Measurements from ENCODE around the gene HNRNPA0. TPM values are rescaled to one million over a fixed set of nuclear protein-coding genes. Genes with fewer than 3 reads are reported as not detected.

HNRNPA0 gene
- total RNA-seq, 1 experiment from 2014 or later: 38.9 TPM

- intact Hi-C loops (cut with micrococcal nuclease): no loop called here
- H3K4me1 ChIP-seq (ENCODE audit: control insufficient read depth in 1 of 2, insufficient read depth in 2 of 2, low read length in 2 of 2): no peaks in the 10 kb centered on the region
- 0 out of 2 replicates have a peak, but pooled peaks cover 3% of the 10 kb centered on the region for H3K9me2 ChIP-seq (ENCODE audit: insufficient read depth)
- CTCF ChIA-PET: no interaction called here
- no peaks in the 10 kb centered on the region for H4K20me1 ChIP-seq (ENCODE audit: insufficient read depth)
- H3K27ac ChIP-seq (ENCODE audit: low read depth, low read length): no peak overlapping the region
- RAD21 ChIA-PET (ENCODE audit: low non-redundant PET in 1 of 2, low total read pairs in 2 of 2, uncharacterized antibody in 2 of 2, unreplicated experiment in 2 of 2): no interaction called here
- no peak for TF ChIP-seq POLR2AphosphoS5 (IDR thresholded peaks at IDR 0.05; ENCODE audit: low read depth, low read length)
- TF ChIP-seq ZBTB33 (IDR thresholded peaks at IDR 0.05; ENCODE audit: extremely low read depth, insufficient replicate concordance, low read length): no peak
- no peak for TF ChIP-seq JUND (IDR thresholded peaks at IDR 0.05)
- TF ChIP-seq EGR1 (IDR thresholded peaks at IDR 0.05; ENCODE audit: low read depth): no peak
- TF ChIP-seq SP1 (IDR thresholded peaks at IDR 0.05; ENCODE audit: low read depth): no peak
- no peak for TF ChIP-seq SRF (IDR thresholded peaks at IDR 0.05; ENCODE audit: low read depth)
- TF ChIP-seq REST (IDR thresholded peaks at IDR 0.05; ENCODE audit: low read depth): no peak
- TF ChIP-seq POLR2A (IDR thresholded peaks at IDR 0.05; ENCODE audit: borderline replicate concordance, extremely low read depth, insufficient read depth, insufficient read length): no peak
- TF ChIP-seq RAD21 (IDR thresholded peaks at IDR 0.05; ENCODE audit: low read depth): no peak
- no peak for TF ChIP-seq FOSL1 (IDR thresholded peaks at IDR 0.05; ENCODE audit: low read depth)
- TF ChIP-seq YY1 (IDR thresholded peaks at IDR 0.05; ENCODE audit: extremely low read depth, insufficient replicate concordance, low read depth, low read length): no peak
- no peak for TF ChIP-seq ZFX (IDR thresholded peaks at IDR 0.05)
- no peak for TF ChIP-seq TCF7L2 (IDR thresholded peaks at IDR 0.05; ENCODE audit: borderline replicate concordance, extremely low read depth, insufficient read depth, insufficient read length)
- no peak for TF ChIP-seq CBX3 (IDR thresholded peaks at IDR 0.05; ENCODE audit: low read depth)
- TF ChIP-seq SIN3A (IDR thresholded peaks at IDR 0.05; ENCODE audit: low read depth): no peak
- TF ChIP-seq CEBPB (IDR thresholded peaks at IDR 0.05; ENCODE audit: low read depth): no peak
- TF ChIP-seq ELF1 (IDR thresholded peaks at IDR 0.05; ENCODE audit: borderline replicate concordance, low read depth): no peak
- no peak for TF ChIP-seq ZNF274 (IDR thresholded peaks at IDR 0.05; ENCODE audit: low read depth, low read length)
- TF ChIP-seq EZH2phosphoT487 (IDR thresholded peaks at IDR 0.05; ENCODE audit: borderline replicate concordance): no peak
- H3K27me3 ChIP-seq (ENCODE audit: insufficient read depth, low read length): no peaks in the 10 kb centered on the region
- no peak overlapping the region for H2AFZ ChIP-seq (ENCODE audit: low read depth, low read length, poor library complexity, severe bottlenecking)
- no peaks in the 10 kb centered on the region for H3K79me2 ChIP-seq (ENCODE audit: insufficient read depth, low read length)
- DNase-seq (ENCODE audit: low read depth, low spot score): no peak
- POLR2A ChIA-PET: no interaction called here
- no peak overlapping the region for H3K4me2 ChIP-seq (ENCODE audit: low read length)
- H3K36me3 ChIP-seq (ENCODE audit: control insufficient read depth in 1 of 2, insufficient read depth in 2 of 2, low read length in 2 of 2): no peaks in the 10 kb centered on the region
- H3K4me3 ChIP-seq (replicated peaks in 1 of 2; ENCODE audit: low read depth in 1 of 2, low read length in 2 of 2): no peak overlapping the region
- no TSS peak for BruUV-seq (replicated peaks)
- no peak overlapping the region for H3K9ac ChIP-seq (ENCODE audit: low read length)
- ATAC-seq: no peak
- H3K9me3 ChIP-seq (ENCODE audit: control insufficient read depth in 1 of 2, insufficient read depth in 1 of 2, low read depth in 1 of 2, low read length in 2 of 2): no peaks in the 10 kb centered on the region
These were observed 47.3 kb downstream of the HNRNPA0 start for GRCh38 chr5:137706841-137707240.
